Measurements from ENCODE around the gene FLYWCH1.
A peak's percentile ranks its signal among the peaks of the same experiment; 100 is the strongest.

Gene FLYWCH1

GRCh38 chr16:2979669-2980226, 68.0 kb downstream of the FLYWCH1 start:
- no peak for DNase-seq (ENCODE audit: low read depth)
- TF ChIP-seq, protein P1, sequence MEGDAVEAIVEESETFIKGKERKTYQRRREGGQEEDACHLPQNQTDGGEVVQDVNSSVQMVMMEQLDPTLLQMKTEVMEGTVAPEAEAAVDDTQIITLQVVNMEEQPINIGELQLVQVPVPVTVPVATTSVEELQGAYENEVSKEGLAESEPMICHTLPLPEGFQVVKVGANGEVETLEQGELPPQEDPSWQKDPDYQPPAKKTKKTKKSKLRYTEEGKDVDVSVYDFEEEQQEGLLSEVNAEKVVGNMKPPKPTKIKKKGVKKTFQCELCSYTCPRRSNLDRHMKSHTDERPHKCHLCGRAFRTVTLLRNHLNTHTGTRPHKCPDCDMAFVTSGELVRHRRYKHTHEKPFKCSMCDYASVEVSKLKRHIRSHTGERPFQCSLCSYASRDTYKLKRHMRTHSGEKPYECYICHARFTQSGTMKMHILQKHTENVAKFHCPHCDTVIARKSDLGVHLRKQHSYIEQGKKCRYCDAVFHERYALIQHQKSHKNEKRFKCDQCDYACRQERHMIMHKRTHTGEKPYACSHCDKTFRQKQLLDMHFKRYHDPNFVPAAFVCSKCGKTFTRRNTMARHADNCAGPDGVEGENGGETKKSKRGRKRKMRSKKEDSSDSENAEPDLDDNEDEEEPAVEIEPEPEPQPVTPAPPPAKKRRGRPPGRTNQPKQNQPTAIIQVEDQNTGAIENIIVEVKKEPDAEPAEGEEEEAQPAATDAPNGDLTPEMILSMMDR (conservative IDR thresholded peaks at IDR 0.05; ENCODE audit: control insufficient read depth, insufficient read depth, low read depth, low read length), result no peak
- H3K4me3 ChIP-seq (ENCODE audit: control insufficient read depth, low read depth, low read length), result peak overlapping the region; percentile 63

GRCh38 chr16:2980227-2981176, 68.8 kb downstream of the FLYWCH1 start, which contains the start of gene PKMYT1:
Gene PKMYT1, minus strand, starts transcription at chr16:2980446. Its CDS starts 789 bp downstream, at chr16:2979657.
- H3K4me3 ChIP-seq (ENCODE audit: control insufficient read depth, low read depth, low read length), result peak within 1 kb of the TSS; percentile 65
- peak; percentile 77 for DNase-seq (ENCODE audit: low read depth)
- TF ChIP-seq, protein P1 (conservative IDR thresholded peaks at IDR 0.05; ENCODE audit: control insufficient read depth, insufficient read depth, low read depth, low read length), result no peak

DNA sequence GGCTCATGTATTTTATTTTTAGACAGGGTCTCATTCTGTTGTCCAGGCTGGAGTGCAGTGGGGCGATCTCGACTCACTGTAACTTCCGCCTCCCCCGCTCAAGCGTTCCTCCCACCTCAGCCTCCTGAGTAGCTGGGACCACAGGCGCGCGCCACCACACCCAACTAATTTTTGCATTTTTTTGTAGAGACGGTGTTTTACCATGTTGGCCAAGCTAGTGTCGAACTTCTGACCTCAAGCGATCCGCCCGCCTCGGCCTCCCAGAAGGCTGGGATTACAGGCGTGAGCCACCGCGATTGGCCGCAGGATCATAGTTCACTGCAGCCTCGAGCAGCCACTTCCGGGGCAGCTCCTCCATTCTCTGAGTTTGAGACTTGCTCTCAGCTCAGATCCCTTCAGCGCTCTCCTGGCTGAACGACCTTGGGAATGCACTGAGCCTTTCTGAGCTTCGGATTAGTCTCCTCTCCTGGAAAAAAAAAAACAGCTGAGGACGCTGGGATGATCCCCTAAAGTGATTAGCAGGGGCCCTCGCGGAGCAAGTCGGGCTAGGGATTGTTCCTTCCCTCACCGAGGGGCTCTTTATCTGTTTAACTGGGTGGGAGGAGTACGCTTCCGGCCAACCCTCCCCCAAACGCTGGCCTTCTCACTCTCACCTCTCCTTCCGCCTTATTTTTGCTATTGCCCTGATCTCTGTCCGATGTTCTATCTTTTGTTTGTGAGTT, 69.6 kb downstream of the FLYWCH1 start:
- no peak overlapping the region for H3K4me3 ChIP-seq (ENCODE audit: control insufficient read depth, low read depth, low read length)

GRCh38 chr16:2981899-2982250, 70.1 kb downstream of the FLYWCH1 start:
- DNase-seq (ENCODE audit: low read depth), result no peak
- no peak overlapping the region for H3K4me3 ChIP-seq (ENCODE audit: control insufficient read depth, low read depth, low read length)
- TF ChIP-seq, protein P1 (conservative IDR thresholded peaks at IDR 0.05; ENCODE audit: control insufficient read depth, insufficient read depth, low read depth, low read length), result no peak

More for the DNA sequence above, 69.6 kb downstream of the FLYWCH1 start:
- DNase-seq (ENCODE audit: low read depth), result no peak
- TF ChIP-seq, protein P1 (conservative IDR thresholded peaks at IDR 0.05; ENCODE audit: control insufficient read depth, insufficient read depth, low read depth, low read length), result no peak

DNA sequence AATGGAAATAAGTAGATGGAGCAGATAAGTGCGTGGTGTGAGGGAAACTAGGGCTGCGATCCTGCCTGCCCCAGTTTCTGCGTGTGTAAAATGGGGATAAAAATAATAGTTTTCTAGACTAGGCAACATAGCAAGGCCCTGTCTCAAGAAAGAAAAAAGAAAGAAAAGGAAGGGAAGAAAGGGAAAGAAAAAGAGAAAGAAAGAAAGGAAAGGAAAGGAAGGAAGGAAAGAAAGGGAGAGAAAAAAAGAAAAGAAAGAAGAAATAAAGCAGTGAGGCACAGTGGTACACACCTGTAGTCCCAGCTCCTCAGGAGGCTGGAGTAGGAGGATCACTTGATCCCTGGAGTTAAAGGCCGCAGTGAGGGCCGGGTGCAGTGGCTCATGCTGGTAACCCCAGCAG, 70.7 kb downstream of the FLYWCH1 start:
- TF ChIP-seq, protein P1 (conservative IDR thresholded peaks at IDR 0.05; ENCODE audit: control insufficient read depth, insufficient read depth, low read depth, low read length), result no peak
- H3K4me3 ChIP-seq (ENCODE audit: control insufficient read depth, low read depth, low read length), result no peak overlapping the region
- DNase-seq (ENCODE audit: low read depth), result no peak

- DNase-seq (ENCODE audit: low read depth), result peak; percentile 75
- H3K4me3 ChIP-seq (ENCODE audit: control insufficient read depth, low read depth, low read length), result peak overlapping the region; percentile 29
- TF ChIP-seq, protein P1 (conservative IDR thresholded peaks at IDR 0.05; ENCODE audit: control insufficient read depth, insufficient read depth, low read depth, low read length), result peak; percentile 28
Observed at GRCh38 chr16:2983706-2984136, 72.0 kb downstream of the FLYWCH1 start.

All from fibroblast of mammary gland (primary cell).